Spleen (tissue), 11 donors: ENCODE results near the gene AHNAK. TPM values are rescaled to one million over a fixed set of nuclear protein-coding genes. Genes with fewer than 3 reads are reported as not detected.

Experiments used
- DNase-seq: peaks from one replicate; pipeline ENCODE4 v3.0.0-alpha.2; 2020
- H3K27ac ChIP-seq, 8 donors: fragments of 200-600 bp; sonication (generic) in 7 of 8; 1 replicate in 4 of 8; 2 replicates in 4 of 8; pipeline versions ENCODE4 v1.5.0 to v1.8.0; 2016 to 2021; ENCODE audit warnings: inconsistent platforms in 4 of 8, mild to moderate bottlenecking in 4 of 8, moderate library complexity in 1 of 8
- H3K27me3 ChIP-seq, 7 donors: fragments of 200-600 bp; sonication (generic) in 6 of 7; replicated peaks in 1 of 7; 1 replicate in 4 of 7; 2 replicates in 3 of 7; pipeline versions ENCODE4 v1.5.0 to v1.8.0; 2016 to 2021; ENCODE audit warnings: inconsistent platforms in 3 of 7, mild to moderate bottlenecking in 1 of 7
- H3K36me3 ChIP-seq, 6 donors: fragments of 200-600 bp; sonication (generic) in 5 of 6; 1 replicate in 4 of 6; 2 replicates in 2 of 6; pipeline versions ENCODE4 v1.5.0 to v1.8.0; 2016 to 2021; ENCODE audit warnings: inconsistent platforms in 2 of 6
- H3K4me1 ChIP-seq, 6 donors: fragments of 200-600 bp; sonication (generic) in 5 of 6; 1 replicate in 3 of 6; 2 replicates in 3 of 6; pipeline versions ENCODE4 v1.5.0 to v1.8.0; 2016 to 2021; ENCODE audit warnings: inconsistent platforms in 3 of 6
- H3K4me3 ChIP-seq, 8 donors: fragments of 200-600 bp; sonication (generic) in 7 of 8; 1 replicate in 4 of 8; 2 replicates in 4 of 8; pipeline versions ENCODE4 v1.5.0 to v1.8.0; 2016 to 2021; ENCODE audit warnings: inconsistent platforms in 4 of 8, mild to moderate bottlenecking in 4 of 8, moderate library complexity in 2 of 8
- H3K9me3 ChIP-seq, 8 donors: fragments of 200-600 bp; sonication (generic) in 7 of 8; 1 replicate in 4 of 8; 2 replicates in 4 of 8; pipeline versions ENCODE4 v1.5.0 to v1.8.0; 2016 to 2021; ENCODE audit warnings: inconsistent platforms in 4 of 8
- POLR2A ChIP-seq, 3 donors: fragments of 450-650 bp; IDR thresholded peaks; one replicate each; pipeline ENCODE4 v1.5.1; 2017; ENCODE audit warnings: antibody characterized with exemption in 3 of 3, mild to moderate bottlenecking in 1 of 3
- POLR2AphosphoS5 ChIP-seq, 3 donors: sonication (generic); formaldehyde crosslinking; IDR thresholded peaks; one replicate each; pipeline ENCODE4 v1.5.1; 2017; ENCODE audit warnings: antibody characterized with exemption in 3 of 3
- WGBS, 5 donors: extraction: QIAGEN DNeasy Blood & Tissue Kit in 3 of 5; methylation state at CpG; one replicate each; pipeline versions ENCODE4 v1.1.5 to v1.1.7; 2013 to 2018; 5-methylcytosine and 5-hydroxymethylcytosine counted together
- intact Hi-C: fragments of 100-400 bp; cut with DNase I; formaldehyde crosslinking; loops from one replicate; pipeline ENCODE4 v1.15.0; 2023; ENCODE audit warnings: low total_unique reads
- polyA plus RNA-seq, 3 donors: library from polyadenylated mRNA; stranded (reverse); fragments of 200-250 nt; gene quantifications; one replicate each; pipeline ENCODE4 v1.2.1, GENCODE V29; 2013
- total RNA-seq, 7 donors: library from RNA; depleted of rRNA in 3 of 7; stranded (reverse); fragments of >200 nt in 3 of 7; fragmentation: NEBNext Ultra II Directional in 4 of 7; extraction: Animal tissue kit (Norgen Biotek cat#: 25700) in 4 of 7; gene quantifications; one replicate each; pipeline versions ENCODE4 v1.1.0 to v1.2.1, GENCODE V29; 2016 to 2021
- TF ChIP-seq, protein P1 (sequence below), 11 experiments: fragments of 200-600 bp in 7 of 11; fragments of 450-650 bp in 4 of 11; sonication (generic) in 4 of 11; IDR thresholded peaks in 8 of 11; conservative IDR thresholded peaks in 3 of 11; 1 replicate in 7 of 11; 2 replicates in 4 of 11; pipeline versions ENCODE4 v1.4.0 to v1.8.0; 2016 to 2021; ENCODE audit warnings: antibody characterized with exemption in 11 of 11, inconsistent platforms in 4 of 11, mild to moderate bottlenecking in 1 of 11
- donor health status: healthy with polysubstance abuse.
- donor health status: DM: no; HTN: no; CAD: no; lungs with moderate emphysema.
- donor health status: DM: no; HTN: no; CAD: no.
- donor health status: Bipolar disorder and iron deficiency.
- donor health status: healthy.
- donor health status: DM: no; HTN: no; CAD: no.
- donor health status: DM: yes; HTN: yes; CAD: no.

AHNAK gene
- total and polyA plus RNA-seq, 10 donors = 11.8 to 370 (median 259) TPM

DNA sequence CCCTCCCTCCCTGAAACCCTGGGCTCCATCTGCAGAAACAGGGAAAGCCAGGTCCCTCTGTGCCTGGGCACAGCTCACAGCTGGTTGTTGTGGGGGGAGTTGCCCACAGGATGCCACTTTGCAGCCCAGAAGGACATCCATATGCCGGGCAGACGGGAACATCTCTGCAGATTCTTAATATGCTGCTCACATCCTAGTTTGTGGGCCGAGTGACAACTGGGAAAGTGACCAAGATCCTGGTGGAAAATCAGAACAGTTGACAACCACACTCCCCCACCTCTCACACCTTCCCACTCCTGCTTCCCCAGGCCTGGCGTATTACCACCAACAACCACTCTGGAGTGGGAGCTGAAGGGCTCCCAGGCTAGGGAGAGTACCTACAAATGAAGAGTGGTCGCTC, 135.1 kb downstream of the AHNAK start:
- Histone ChIP-seq H3K27ac (no peak overlapping the region), H3K9me3 (no peaks in the 10 kb centered on the region), H3K4me3 (no peak overlapping the region), H3K36me3 (no peaks in the 10 kb centered on the region), H3K4me1 (peaks cover 0 to 18% (median 2%) of the 10 kb centered on the region in 6 donors), H3K27me3 (no peaks in the 10 kb centered on the region)
- 75 to 95% (median 84%) methylated on average over 5 of the region's 5 CpGs for WGBS, 5 donors
- DNase-seq = no peak
- intact Hi-C loops = no loop called here
- TF ChIP-seq POLR2A (IDR thresholded peaks at IDR 0.05) (no peak), POLR2AphosphoS5 (IDR thresholded peaks at IDR 0.05) (no peak)
- TF ChIP-seq, protein P1, sequence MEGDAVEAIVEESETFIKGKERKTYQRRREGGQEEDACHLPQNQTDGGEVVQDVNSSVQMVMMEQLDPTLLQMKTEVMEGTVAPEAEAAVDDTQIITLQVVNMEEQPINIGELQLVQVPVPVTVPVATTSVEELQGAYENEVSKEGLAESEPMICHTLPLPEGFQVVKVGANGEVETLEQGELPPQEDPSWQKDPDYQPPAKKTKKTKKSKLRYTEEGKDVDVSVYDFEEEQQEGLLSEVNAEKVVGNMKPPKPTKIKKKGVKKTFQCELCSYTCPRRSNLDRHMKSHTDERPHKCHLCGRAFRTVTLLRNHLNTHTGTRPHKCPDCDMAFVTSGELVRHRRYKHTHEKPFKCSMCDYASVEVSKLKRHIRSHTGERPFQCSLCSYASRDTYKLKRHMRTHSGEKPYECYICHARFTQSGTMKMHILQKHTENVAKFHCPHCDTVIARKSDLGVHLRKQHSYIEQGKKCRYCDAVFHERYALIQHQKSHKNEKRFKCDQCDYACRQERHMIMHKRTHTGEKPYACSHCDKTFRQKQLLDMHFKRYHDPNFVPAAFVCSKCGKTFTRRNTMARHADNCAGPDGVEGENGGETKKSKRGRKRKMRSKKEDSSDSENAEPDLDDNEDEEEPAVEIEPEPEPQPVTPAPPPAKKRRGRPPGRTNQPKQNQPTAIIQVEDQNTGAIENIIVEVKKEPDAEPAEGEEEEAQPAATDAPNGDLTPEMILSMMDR (IDR thresholded peaks at IDR 0.05 in 8 of 11, conservative IDR thresholded peaks at IDR 0.05 in 3 of 11) = no peak

DNA sequence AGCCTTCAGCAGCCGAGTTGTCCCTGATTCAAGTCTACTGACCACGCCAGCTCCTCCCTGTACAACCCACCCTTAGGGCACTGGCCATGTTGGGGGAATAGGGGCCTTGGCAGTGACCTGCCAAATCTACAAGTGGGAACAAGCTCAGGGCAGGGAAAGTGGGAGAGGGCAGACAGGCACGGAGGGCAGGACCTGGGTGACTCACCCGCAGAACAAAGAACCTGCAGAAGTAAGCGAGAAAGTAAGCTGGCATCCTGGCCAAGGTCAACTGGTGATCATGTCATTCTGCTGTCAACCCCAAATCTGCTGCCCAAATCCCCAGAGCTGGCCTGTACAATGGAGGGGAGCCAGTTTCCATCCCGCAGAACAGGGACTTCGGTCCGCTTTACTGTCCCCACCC, 135.6 kb downstream of the AHNAK start:
- Histone ChIP-seq H3K9me3 (no peaks in the 10 kb centered on the region), H3K4me3 (no peak overlapping the region), H3K27ac (no peak overlapping the region), H3K36me3 (no peaks in the 10 kb centered on the region), H3K27me3 (no peaks in the 10 kb centered on the region), H3K4me1 (peaks cover 0 to 18% (median 2%) of the 10 kb centered on the region in 6 donors)
- WGBS, 5 donors = 82 to 95% (median 88%) methylated on average over 8 of the region's 8 CpGs
- no peak for DNase-seq
- TF ChIP-seq POLR2A (IDR thresholded peaks at IDR 0.05) (no peak), POLR2AphosphoS5 (IDR thresholded peaks at IDR 0.05) (no peak)
- TF ChIP-seq, protein P1 (IDR thresholded peaks at IDR 0.05 in 8 of 11, conservative IDR thresholded peaks at IDR 0.05 in 3 of 11) = no peak
- intact Hi-C loops = no loop called here

DNA sequence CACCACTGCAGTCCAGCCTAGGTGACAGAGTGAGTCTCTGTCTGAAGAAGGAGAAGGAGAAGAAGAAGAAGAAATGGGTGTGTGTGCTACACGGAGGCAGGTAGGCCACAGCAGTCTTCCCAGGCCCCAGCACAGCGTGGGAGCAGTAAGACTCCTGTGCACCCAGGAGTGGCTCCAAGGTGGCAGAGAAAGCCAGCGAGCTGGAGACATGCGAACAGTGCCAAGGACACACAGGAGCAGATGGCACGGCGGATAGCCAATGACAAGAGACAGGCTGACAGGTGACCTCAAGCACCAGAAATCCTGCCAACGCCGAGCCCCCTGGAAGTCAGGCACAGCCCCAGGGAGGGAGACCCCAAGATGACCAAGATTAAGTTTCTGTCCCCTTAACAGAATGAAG, 136.8 kb downstream of the AHNAK start:
- Histone ChIP-seq H3K4me1 (peaks cover 0 to 18% (median 2%) of the 10 kb centered on the region in 6 donors), H3K4me3 (no peak overlapping the region), H3K27ac (no peak overlapping the region), H3K9me3 (no peaks in the 10 kb centered on the region), H3K36me3 (no peaks in the 10 kb centered on the region), H3K27me3 (no peaks in the 10 kb centered on the region)
- WGBS, 5 donors = 88 to 96% (median 89%) methylated on average over 8 of the region's 8 CpGs
- no peak for DNase-seq
- intact Hi-C loops = no loop called here
- TF ChIP-seq POLR2AphosphoS5 (IDR thresholded peaks at IDR 0.05) = no peak
- TF ChIP-seq, protein P1 (IDR thresholded peaks at IDR 0.05 in 8 of 11, conservative IDR thresholded peaks at IDR 0.05 in 3 of 11) = no peak

DNA sequence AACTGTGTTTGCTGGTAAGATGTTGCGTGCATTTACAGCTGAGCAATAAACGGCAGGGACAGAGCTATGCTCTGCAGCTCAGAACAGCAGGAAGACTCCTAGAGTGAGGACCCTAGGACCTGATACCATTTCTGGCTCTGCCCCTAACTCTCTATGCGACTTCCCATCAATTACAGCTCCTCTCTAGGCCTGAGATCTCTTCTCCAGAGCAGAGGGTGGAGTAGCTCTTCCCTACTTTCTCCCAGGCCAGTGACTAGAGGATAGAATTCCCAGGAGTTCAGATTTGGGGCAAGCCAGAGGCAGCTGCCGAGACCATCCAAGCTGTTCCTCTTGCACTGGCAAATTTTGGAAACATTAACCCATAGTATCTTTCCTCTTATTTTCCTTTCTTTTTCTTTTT, 140.6 kb downstream of the AHNAK start:
- 59 to 90% (median 76%) methylated on average over 4 of the region's 4 CpGs for WGBS, 5 donors
- Histone ChIP-seq H3K27ac (no peak overlapping the region), H3K27me3 (no peaks in the 10 kb centered on the region), H3K4me3 (no peak overlapping the region), H3K4me1 (peaks cover 9 to 25% (median 19%) of the 10 kb centered on the region in 6 donors), H3K36me3 (no peaks in the 10 kb centered on the region), H3K9me3 (no peaks in the 10 kb centered on the region)
- TF ChIP-seq POLR2A (IDR thresholded peaks at IDR 0.05) = no peak
- TF ChIP-seq, protein P1 (IDR thresholded peaks at IDR 0.05 in 8 of 11, conservative IDR thresholded peaks at IDR 0.05 in 3 of 11) = no peak
- TF ChIP-seq POLR2AphosphoS5 (IDR thresholded peaks at IDR 0.05) = no peak
- intact Hi-C loops = no loop called here
- DNase-seq = no peak
